Stimulated activated CD8-positive, alpha-beta memory T cell treated with anti-CD3 and anti-CD28 coated beads, Interleukin-12 subunit alpha, Interleukin-12 subunit beta, amount 100 ng/mL, for 24 hours (primary cell): ENCODE results near the gene CHD2.
"Not testable (repeated sequence)": the region's sequence is repeated elsewhere in the genome, so short reads cannot be mapped to it uniquely, and the experiment has no call there.

Experiments
- DNase-seq: peaks from one replicate; pipeline ENCODE4 v3.0.0-alpha.2; 2020; ENCODE audit errors: extremely low read depth

Gene CHD2

DNA sequence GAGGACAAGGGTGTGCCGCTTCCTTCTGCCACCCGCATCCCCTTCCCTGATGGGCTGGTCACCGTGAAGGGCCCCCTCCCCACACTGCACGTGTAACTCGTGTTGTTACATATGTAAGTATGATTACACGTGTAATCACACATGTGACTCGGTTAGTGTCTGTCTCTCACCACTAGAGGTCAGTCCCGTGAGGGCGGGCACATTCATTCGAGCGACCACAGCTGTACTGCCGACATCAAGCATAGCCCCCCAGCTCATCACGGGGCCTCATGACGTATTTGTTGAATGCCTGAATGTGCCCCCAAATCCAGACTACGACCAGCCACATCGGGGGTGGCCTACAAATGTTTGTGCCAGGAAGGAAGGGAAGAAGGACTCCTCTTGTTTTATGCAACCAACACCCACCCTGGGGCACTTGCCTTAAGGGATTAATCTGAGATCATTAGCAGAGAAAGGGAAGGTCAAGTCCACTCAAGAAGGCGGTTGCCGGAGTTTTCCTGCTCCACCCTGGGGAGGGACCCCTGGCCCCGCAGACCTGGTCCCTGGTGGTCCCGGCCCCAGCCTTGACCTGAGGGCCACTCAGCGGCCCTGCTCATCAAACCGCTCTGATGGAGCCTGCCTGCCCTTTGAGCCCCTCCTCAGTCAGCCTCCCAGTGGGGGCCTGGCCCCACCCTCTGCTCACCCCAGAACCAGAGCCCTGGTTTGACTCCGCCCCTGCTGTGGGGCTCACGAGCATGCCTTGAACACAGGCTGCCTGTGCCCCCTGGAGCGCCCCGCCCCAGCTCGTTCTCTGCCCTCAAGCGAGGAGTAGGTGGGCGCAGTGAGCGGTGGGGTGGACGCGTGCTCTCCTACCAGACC, 136.1 kb downstream of the CHD2 start:
- no peak for DNase-seq

- DNase-seq: no peak
Observed at GRCh38 chr15:93036951-93037819, 137.1 kb downstream of the CHD2 start.

DNA sequence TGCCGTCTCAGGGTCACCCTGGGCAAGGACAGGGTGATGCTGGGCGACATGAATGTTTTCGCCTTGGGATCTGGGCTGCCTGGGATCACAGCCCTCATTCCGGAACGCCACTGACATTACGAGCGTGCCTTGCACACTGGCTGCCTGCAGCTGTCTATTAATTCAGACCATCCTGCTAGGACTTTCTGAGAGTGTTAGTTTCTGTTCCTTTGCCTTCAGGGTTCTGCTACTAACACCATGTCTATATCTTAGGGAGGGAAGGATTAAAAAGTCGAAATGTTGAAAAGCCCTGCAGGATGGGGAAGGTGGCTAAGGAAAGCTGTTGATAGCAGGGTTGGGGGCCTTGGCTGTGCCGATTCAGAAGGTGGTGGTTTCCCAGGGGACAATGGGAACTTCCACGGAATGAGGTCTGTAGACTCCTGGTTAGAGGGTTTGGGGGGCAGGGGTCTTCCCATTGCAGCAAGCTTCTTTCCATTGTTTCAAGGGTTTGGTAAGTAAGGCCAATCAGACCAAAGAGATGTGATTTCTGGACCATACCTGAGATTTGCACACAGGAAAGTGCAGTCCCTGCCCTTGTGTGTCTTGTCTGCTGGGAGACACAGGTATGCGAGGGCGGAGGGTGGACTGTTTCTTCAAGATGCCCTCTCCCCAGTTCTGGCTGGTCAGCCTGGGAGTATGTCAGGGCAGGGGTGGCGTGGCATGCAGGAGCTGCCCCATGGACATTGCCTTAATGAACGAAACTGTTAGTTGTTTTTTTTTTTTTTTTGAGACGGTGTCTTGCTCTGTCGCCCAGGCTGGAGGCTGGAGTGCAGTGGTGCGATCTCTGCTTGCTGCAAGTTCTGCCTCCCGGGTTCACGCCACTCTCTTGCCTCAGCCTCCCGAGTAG, 137.9 kb downstream of the CHD2 start:
- DNase-seq: no peak

DNA sequence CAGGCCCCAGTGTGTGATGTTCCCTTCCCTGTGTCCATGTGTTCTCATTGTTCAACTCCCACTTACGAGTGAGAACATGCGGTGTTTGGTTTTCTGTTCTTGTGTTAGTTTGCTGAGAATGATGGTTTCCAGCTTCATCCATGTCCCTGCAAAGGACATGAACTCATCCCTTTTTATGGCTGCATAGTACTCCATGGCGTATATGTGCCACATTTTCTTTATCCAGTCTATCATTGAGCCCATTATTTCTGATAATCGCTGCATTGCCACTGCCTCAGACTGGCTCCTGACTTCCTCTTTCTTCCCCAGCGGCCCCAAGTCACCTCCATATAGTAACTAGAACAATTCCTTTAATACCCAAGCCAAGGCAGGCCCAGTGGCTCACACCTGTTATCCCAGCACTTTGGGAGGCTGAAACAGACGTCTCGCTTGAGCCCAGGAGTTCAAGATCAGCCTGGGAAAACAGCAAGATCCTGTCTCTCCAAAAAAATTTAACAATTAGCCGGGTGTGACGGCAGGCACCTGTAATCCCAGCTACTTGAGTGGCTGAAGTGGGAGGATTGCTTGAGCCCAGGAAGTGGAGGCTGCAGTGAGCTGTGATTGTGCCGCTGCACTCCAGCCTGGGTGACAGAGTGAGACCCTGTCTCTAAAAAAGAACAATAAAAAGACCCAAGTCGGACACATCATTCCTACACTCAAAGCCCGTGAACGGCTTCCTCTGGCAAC, 139.6 kb downstream of the CHD2 start:
- DNase-seq: not testable (repeated sequence)

- no peak for DNase-seq
Observed at GRCh38 chr15:93040288-93041158, 140.4 kb downstream of the CHD2 start.

DNA sequence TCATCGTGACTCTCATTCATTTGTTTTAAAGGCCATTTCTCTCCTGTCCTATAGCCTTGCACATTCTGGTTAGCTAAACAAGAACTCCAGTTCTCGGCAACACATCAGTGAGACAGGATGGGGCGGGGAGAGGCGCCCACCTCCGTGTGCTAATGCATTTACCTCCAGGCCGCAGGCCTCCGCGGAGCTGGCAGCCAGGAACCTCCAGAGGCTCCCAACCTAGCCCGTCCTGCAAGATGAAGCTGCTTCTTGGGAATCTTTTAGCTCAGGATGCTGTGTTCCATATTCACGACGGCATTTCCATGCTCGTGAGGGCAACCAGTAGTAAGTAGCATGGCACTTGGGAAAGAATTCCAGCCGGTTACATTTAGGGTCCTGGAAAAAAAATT, 141.0 kb downstream of the CHD2 start:
- DNase-seq: no peak

GRCh38 chr15:93042211-93042610, 142.1 kb downstream of the CHD2 start:
- no peak for DNase-seq

- DNase-seq: no peak
Observed at GRCh38 chr15:93042691-93043378, 142.7 kb downstream of the CHD2 start.

DNA sequence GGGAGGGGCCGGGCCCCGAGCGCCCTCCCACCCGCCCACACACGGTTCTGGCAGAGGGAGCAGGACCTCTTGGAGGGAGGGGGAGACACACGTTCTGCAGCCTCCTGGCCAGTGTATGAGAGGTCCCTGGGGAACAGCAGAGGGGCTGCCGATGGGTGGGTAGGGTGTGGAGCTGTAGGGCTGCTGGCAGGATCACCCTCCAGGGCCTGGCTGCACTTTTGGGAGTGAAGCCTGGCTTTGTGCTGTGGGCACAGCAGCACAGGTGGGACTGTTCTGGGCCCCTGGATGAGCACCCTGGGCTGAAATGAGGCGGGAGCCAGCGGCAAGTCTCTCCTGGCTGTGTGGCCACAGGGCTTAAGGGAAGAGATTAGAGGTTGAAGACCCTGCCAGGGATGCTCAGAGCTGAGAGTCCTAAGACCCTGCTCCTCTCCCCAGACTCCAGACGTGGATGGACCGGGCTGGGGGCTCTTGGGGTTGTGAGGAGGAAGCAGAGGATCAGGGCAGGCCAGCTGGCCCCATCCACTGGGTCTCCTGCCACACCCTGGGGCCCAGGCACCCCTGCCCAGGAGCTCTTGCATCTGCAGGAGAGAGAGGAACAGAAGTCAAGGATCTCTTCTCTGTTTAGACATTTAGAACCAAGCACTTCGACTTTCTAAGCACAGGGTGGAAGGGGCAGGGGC, 143.6 kb downstream of the CHD2 start:
- DNase-seq: no peak

DNA sequence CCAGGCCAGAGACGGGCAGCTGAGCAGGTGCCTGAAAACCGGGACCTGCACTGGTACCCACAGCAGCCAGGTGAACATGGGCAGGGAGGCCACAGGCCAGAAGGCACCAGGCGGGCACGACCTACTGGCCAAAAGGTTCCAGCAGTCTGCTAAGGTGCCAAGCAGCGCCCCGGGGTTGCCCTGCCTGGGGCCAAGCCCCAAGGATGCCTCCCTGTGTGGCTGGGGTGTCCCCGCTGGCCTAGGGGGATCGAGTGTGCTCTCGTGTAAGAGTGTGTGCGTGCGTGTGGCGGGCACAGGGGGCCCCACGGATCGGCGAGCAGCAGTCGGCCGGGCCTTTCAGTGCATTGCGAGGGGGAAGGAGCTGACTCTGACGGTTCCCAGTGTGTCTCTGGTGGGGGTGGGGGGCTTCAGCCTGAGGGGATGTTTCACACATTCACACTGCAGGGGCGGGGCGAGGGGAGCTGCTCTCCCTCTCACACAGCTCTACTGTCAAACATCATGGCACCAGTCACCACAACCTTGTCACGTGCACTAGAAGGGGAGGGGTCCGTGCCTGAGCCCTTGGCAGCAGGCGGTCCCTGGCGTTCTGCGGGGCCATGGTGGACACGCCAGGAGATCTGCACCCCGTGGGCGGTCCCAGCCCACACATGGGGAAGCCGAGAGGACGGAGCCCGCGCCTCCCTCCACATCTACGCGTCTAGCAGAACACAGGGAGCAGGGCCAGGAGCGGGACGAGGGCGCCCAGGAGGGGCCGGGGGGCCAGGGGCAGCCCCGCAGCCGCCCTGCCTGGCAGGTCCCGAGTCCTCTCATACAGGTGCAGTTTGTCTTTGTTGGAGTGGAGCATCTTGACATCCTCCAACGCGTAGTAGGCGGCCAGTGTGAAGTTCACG, 144.4 kb downstream of the CHD2 start:
- DNase-seq: no peak

DNA sequence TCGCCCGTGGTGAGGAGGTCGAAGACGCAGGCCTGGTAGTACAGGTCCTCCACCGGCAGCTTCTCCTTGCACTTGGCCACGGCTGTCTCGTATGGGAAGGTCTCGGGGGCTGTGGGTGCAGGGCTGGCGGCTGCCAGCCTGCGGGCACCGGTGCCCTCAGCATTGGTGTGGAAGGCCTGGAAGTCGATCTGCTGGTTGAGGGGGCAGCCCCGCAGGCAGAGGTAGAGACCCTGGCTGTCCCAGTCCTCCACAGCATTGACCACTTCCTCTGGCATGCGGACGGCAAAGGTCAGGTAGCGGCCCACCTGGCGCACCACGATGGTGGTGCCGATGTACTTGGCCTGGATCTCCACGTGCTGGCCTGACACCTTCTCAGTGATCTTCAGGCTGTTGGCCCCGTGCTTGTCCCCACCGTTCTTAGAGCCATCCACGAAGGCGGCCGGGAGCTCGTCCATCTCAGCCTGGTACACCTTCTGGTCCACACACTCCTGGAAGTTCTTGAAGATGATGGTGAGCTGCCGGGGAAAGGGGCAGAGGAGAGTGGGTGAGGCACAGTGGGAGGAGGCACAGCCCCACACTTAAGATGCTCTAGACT, 145.2 kb downstream of the CHD2 start:
- no peak for DNase-seq

GRCh38 chr15:93046120-93046519, 146.0 kb downstream of the CHD2 start:
- no peak for DNase-seq

- no peak for DNase-seq
Observed at GRCh38 chr15:93046721-93047120, 146.6 kb downstream of the CHD2 start.

GRCh38 chr15:93047621-93048425, 147.7 kb downstream of the CHD2 start:
- no peak for DNase-seq

GRCh38 chr15:93048426-93048721, 148.2 kb downstream of the CHD2 start:
- DNase-seq: no peak

- no peak for DNase-seq
Observed at GRCh38 chr15:93048759-93049161, 148.6 kb downstream of the CHD2 start.

- DNase-seq: no peak
Observed at GRCh38 chr15:93049233-93049632, 149.1 kb downstream of the CHD2 start.
